ENCODE results near the gene CSNK2A2. TPM values are rescaled to one million over a fixed set of nuclear protein-coding genes. Genes with fewer than 3 reads are reported as not detected.
A peak's percentile ranks its signal among the peaks of the same experiment; 100 is the strongest.

CSNK2A2 gene
- total and polyA plus RNA-seq, 10 of the 15 experiments (the other 5 are each of a cell fraction or from before 2014, with no cell fraction given): 17.4 to 79.1 (median 29.4) TPM

DNA sequence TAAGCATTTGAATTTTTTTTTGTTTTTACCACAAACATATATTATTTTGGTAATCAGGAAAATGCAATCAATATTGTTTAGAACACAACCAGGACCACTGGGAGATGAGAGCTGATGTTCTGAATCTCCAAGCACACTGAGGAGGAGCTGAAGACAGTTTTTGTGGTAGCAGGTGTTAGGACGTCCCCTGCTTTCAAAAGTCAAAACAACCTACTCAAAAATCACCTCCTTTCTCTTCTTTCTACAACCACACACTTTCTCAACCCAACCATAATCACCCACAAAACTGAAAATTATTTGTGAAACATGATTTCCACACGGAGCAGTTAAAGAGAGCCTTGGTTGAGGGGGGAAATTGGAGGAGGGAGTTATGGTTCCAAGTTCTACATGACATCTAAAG is 42.1 kb downstream of the CSNK2A2 start (continued):
- TF ChIP-seq USF1 (IDR thresholded peaks at IDR 0.05; ENCODE audit: borderline replicate concordance, extremely low read length, insufficient read depth, low read depth, low read length) (no peak), ZNF274 (IDR thresholded peaks at IDR 0.05; ENCODE audit: insufficient read depth, insufficient read length) (no peak), RB1 (IDR thresholded peaks at IDR 0.05; ENCODE audit: borderline replicate concordance) (no peak), EGR1 (IDR thresholded peaks at IDR 0.05; ENCODE audit: borderline replicate concordance in 1 of 2, low read depth in 2 of 2, low read length in 2 of 2) (no peak)

GRCh38 chr16:58154345-58154744 is 43.6 kb downstream of the CSNK2A2 start:
- in situ Hi-C loops (cut with MboI): no loop called here
- Histone ChIP-seq H3K79me2 (ENCODE audit: control insufficient read depth, insufficient read depth, low read length) (no peaks in the 10 kb centered on the region), H3K27ac (ENCODE audit: control insufficient read depth, insufficient read depth) (no peak overlapping the region), H4K20me1 (ENCODE audit: control insufficient read depth, insufficient read depth) (no peaks in the 10 kb centered on the region), H3K9me3 (replicated peaks; ENCODE audit: control insufficient read depth, insufficient read depth, low read length) (no peaks in the 10 kb centered on the region), H2AFZ (ENCODE audit: control insufficient read depth, low read depth, low read length) (no peak overlapping the region), H3K36me3 (ENCODE audit: control insufficient read depth in 2 of 2, insufficient read depth in 2 of 2, low read length in 1 of 2) (peaks cover 2 to 4% of the 10 kb centered on the region in 2 experiments; a peak in 2 of 4 replicates), H3K4me2 (ENCODE audit: control insufficient read depth, insufficient read depth) (no peak overlapping the region), H3K9ac (ENCODE audit: control insufficient read depth, insufficient read depth, low read length) (no peak overlapping the region), H3K4me3 (no peak overlapping the region), H3K27me3 (replicated peaks in 1 of 2; ENCODE audit: control insufficient read depth in 2 of 2, insufficient read depth in 2 of 2, low read length in 1 of 2) (no peaks in the 10 kb centered on the region), H3K4me1 (ENCODE audit: control insufficient read depth, insufficient read depth, low read length) (no peaks in the 10 kb centered on the region)
- no TSS peak for BruUV-seq (replicated peaks)
- 54% methylated on average over 2 of the region's 2 CpGs for WGBS (ENCODE audit: insufficient coverage, insufficient replicate concordance, low lambda C conversion rate, missing lambda C conversion rate)
- TF ChIP-seq RUNX3 (IDR thresholded peaks at IDR 0.05; ENCODE audit: low read length): peak; percentile 62
- TF ChIP-seq, protein P1, sequence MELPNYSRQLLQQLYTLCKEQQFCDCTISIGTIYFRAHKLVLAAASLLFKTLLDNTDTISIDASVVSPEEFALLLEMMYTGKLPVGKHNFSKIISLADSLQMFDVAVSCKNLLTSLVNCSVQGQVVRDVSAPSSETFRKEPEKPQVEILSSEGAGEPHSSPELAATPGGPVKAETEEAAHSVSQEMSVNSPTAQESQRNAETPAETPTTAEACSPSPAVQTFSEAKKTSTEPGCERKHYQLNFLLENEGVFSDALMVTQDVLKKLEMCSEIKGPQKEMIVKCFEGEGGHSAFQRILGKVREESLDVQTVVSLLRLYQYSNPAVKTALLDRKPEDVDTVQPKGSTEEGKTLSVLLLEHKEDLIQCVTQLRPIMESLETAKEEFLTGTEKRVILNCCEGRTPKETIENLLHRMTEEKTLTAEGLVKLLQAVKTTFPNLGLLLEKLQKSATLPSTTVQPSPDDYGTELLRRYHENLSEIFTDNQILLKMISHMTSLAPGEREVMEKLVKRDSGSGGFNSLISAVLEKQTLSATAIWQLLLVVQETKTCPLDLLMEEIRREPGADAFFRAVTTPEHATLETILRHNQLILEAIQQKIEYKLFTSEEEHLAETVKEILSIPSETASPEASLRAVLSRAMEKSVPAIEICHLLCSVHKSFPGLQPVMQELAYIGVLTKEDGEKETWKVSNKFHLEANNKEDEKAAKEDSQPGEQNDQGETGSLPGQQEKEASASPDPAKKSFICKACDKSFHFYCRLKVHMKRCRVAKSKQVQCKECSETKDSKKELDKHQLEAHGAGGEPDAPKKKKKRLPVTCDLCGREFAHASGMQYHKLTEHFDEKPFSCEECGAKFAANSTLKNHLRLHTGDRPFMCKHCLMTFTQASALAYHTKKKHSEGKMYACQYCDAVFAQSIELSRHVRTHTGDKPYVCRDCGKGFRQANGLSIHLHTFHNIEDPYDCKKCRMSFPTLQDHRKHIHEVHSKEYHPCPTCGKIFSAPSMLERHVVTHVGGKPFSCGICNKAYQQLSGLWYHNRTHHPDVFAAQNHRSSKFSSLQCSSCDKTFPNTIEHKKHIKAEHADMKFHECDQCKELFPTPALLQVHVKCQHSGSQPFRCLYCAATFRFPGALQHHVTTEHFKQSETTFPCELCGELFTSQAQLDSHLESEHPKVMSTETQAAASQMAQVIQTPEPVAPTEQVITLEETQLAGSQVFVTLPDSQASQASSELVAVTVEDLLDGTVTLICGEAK (IDR thresholded peaks at IDR 0.05; ENCODE audit: borderline replicate concordance): no peak
- ATAC-seq: no peak
- ChIA-PET CTCF (interaction anchor here (0.9 to 1.6 kb wide), 4 partner anchors 9 to 31 kb away, joined by 3 to 7 read pairs (median 4); partner anchors contain the start of gene CFAP20), RAD21 (ENCODE audit: unreplicated experiment) (no interaction called here), SMC1A (ENCODE audit: uncharacterized antibody, unreplicated experiment) (interaction anchor here (0.6 to 1.3 kb wide), 3 partner anchors 12 to 503 kb away, joined by 3 read pairs; a partner anchor contains a TSS), POLR2A (interaction anchor here (1.1 kb wide), 1 partner anchor 13 kb away, joined by 3 read pairs; no protein-coding TSS in a partner anchor)
- DNase-seq (ENCODE audit: low read depth, low spot score): no peak
- no peak for FAIRE-seq
- intact Hi-C loops (cut with micrococcal nuclease; ENCODE audit: unreplicated experiment): no loop called here

Data from GM12878 (cell line).